ENCODE data around the gene USP36.
A peak's percentile ranks its signal among the peaks of the same experiment; 100 is the strongest.
"Not testable (repeated sequence)": the region's sequence is repeated elsewhere in the genome, so short reads cannot be mapped to it uniquely, and the experiment has no call there.

The USP36 gene

DNA sequence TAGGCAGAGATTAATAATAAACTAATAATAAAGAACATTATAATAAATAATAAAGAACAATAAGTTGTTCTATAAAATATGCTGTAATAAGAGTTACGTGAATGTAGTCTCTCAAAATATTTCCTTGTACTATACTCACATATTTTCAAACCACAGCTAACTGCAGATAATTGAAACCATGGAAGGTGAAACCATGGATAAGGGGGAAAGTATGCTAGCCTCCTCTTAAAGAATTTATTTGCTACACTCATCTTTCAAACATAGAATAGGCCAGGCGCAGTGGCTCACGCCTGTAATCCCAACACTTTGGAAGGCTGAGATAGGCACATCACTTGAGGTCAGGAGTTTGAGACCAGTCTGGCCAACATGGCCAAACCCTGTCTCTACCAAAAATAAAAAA is 77.1 kb downstream of the USP36 start:
- no peak for DNase-seq

DNA sequence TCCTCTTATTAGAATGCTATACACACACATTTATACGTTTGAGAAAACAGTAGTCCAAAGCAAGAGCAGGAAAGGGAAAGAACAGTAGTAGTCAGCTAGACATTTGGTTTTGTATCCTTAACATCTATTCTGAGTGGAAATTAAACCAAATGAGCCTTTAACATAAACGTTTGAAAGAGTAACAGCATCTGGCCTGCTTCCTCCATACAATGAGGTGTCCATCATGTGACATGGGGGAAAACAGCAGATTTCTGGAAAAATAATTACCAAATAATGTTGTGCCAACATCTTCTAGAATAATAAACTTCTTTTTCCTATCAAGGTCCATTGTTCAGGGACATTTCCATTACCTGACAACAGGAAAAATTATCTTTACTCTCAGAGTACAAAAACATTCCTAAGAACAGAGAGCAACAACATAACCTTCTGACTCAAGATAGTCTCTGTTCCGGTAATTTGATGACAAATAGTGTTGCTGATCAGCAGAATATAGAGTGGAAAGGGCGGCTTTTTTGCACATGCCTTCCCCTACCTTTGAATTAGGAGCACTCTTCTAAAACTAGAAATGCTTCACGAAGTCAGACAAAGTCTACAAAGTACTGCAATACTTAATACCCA is 78.7 kb downstream of the USP36 start:
- DNase-seq: peak; percentile 43

DNA sequence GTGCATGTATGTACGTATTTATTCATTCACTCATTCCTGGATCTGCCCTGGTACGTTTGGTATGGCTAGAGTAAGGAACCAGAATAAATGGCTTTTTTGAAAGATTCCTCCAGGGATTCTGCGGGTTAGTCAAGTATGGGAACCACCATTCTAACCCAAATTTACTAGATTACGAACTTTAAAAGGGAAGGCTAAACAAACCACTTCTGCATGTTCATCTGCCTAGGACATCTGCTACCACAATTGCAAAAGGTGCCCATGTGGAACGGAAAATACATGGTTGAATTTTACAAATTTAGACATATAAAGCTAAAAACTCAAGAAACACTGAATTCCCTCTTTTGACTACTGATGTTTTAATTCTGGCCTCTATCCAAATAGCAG is 80.7 kb downstream of the USP36 start:
- DNase-seq: no peak

DNA sequence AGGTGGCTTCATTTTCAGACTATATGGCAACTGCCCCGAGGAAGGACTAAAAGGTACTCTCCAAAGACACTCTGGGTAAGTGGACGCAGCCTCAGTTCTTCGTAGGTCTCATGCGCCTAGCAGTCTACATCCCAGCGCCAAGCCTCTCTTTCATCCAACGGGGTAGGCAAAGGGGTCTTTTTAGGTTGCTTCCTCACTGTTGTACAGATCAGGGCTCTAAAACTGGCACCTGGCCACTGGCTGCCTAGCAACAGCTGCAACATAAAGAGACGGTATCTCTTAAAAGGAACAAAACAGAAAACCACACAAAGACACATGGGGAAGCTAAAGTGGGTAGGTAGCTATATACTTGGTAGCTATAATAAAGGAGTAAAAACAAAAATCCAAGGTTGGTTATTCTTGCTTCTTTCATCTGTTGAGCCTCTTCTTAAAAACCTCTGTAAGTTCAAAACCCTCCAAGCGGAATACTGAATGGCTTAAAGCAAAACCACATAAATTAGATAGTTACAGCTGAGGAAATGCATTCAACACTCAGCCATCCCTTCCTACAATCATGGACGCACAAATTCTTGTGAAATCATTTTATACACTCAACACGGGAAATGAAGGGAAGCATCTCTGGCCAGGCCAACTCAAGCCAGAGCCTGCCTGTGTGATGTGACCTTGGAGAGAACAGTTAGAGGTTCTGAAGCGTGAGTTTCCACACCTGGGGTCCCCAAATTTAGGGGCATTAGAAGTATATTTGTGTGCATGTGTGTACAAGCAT is 81.2 kb downstream of the USP36 start:
- DNase-seq: peak; percentile 86

DNA sequence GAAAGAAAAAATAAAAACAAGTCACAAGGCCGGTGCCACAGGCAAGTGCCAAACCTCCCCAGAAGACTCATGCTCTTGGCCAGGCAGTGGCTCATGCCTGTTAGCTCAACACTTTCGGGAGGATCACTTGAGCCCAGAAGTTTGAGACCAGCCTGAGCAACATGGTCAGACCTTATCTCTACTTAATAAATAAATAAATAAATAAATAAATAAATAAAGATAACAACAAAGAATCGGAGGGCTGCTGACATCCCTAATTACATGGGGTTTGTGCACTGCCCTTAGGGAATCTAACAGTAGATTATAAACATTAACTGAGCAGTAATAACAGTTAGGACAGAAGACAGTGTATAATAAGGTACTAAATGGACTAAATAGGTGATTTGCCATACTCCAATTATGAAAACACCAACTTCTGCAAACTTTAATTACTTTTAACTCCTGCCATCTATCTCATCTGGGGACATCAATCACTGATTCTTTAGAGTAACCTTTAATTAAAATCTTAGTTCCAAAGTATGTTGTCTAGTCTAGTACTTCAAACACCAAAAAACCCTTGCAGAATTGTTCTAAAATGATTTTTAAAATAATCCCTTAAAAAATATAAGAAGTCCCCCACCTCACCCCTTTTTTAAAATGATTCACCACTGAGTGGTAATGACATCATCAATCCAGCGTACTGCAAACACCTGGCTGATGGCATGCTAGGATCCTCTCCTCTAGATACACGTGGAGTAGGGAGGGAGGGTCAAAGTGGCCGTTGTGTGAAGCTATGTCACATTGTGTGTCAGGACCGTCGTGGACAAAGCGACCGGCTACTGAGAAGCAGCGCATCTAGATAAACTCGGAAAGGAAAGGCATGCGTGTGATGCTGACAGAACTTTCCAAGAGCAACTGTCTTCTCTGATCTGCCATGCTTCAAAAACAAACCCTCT is 87.0 kb downstream of the USP36 start:
- peak; percentile 40 for DNase-seq

DNA sequence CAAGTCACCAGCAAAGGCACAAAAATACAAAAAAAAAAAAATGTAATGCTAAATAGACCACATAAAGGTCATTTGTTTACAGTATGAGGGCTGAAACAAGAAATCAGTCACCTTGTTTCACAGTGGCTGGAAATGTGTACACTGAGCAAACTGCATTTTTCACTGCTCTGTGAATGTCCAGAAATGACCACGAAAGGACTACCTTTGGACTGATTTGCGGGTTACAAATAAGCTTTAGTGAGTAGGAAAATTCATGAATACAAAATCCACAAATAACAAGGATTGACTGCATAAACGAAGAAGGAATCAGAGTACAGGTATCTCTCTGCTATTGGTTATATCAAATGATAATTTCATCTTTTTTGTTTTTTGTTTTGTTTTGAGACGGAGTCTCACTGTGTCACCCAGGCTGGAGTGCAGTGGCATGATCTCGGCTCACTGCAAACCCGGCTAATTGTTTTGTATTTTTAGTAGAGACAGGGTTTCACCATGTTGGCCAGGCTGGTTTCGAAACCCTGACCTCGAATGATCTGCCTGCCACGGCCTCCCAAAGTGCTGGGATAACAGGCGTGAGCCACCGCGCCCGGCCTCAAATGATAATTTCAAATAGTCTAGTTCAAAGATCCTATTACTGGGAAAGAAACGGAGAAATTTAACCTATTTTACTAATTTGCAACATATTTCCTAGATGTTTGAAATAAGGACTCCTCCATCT is 89.0 kb downstream of the USP36 start:
- DNase-seq: no peak

DNA sequence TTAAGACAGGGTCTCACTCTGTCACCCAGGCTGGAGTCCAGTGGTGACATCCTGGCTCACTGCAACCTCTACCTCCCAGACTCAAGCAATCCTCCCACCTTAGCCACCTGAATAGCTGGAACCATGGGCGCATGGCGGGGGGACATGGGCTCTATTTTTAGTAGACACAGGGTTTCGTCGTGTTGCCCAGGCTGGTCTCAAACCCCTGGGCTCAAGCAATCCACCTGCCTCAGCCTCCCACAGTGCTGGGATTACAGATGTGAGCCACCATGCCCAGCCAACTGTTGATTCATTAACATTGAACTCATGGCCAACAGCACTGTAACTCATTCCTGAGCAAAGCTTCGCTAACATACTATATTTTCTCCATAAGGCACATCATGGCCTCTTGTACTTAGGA is 89.6 kb downstream of the USP36 start:
- not testable (repeated sequence) for DNase-seq

DNA sequence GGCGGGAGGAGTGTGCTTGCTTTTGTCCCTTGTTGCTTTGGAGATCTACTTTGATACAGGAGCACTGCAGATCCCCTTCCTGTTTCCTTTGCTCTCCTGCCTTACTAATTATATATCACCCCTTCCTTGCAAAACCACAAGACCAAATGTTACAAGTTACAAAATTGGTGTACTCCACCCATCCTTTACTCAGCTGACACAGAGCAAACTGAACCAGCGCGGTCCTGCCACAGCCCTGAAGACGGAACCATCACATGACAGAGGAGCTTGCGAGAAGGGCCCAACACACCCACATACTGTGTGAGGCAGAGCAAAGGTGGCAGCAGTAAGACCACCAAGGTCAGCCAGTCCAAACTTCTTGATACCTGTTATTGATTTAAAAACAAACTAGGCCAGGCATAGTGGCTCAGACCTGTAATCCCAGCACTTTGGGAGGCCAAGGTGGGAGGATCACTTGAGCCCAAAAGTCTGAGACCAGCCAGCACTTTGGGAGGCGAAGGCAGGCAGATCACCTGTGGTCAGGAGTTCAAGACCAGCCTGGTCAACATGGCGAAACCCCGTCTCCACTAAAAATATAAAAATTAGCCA is 91.8 kb downstream of the USP36 start:
- peak; percentile 84 for DNase-seq

DNA sequence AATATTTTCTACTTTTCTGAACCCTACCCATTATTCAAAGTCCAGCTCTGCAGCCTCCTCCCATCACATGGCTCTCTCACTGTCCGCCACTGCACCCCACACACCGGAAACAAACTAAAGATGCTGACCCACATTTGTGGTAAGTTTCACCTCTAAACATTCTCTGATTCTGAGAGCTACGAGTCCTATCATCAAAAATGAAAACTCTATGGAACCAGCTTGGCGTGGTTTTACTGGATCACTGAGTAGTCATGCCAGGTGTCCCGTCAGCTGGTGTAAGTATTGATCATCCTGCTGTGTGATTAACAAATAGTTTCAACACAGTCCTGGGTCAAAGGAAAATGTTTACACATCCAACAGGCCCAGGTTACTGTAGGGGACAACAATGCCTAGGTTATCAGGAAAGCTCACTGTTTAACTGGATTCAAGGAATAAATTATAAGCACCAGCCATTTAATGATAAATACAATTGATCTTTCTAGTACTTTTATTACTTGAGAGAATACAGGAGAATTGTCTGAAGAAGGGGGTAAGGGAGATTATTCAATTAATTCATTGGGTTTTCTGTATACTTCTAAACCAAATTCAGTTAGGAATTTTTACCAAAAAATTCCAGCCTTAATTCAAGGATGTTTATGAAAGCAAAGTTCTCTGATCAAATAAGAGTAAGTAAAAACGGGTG is 92.4 kb downstream of the USP36 start:
- DNase-seq: no peak

DNA sequence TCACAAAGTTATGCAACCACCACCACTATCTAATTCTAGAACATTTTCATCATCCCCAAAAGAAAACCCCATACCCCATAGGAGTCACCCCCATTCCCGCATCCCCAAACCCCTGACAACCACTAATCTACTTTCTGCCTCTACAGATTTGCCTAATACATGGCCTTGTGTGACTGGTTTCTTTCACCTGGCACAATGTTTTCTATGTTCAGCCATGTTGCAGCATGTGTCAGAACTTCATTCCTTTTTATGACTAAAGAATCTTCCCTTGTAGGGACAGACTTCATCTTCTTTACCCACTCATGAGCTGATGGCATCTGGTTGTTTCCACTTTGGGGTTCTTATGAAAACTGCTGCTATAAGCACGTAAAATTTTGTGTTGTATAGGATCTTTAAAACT is 93.1 kb downstream of the USP36 start:
- DNase-seq: no peak

DNA sequence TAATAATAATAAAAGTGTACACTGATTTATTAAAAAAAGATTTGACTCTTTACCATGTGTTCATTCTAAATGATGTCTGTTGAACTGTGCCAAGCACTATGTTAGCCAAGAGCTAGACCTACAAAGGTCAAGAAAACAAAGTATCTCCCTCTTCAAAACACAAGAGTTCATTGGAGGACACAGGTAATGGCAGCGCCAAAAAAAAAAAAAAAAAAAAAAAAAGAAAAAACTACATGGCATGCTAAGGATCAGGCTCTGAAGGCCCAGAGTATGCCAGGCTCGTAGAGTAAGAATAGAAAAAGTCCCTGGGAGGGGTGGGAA is 93.7 kb downstream of the USP36 start:
- no peak for DNase-seq

DNA sequence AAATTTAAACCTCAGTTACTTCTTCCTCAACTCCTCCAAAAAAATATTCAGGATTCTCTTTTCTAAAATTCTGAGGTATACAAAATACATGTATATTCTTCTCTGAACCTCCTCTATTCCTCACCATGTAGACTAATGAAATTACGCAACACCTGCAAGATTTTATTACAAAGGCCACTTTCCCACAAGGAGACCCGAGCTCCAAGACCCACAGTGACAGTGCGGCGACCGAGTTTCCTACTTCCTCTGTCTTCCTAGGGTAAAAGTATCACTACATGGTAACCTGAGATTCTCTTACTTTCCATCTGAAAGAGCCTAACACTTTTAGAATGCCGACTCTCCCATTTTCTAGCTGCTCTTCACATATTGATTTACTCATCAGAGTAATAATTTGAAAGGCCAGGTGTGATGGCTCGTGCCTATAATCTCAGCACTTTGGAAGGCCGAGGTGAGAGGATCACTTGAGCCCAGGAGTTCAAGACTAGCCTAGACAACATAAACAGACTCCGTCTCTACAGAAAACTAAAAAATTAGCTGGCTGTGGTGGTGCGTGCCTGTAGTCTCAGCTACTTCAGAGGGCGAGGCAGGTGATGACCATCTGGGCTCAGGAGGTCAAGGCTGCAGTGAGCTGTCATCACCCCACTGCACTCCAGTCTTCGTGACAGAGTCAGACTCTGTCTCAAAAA is 94.2 kb downstream of the USP36 start:
- no peak for DNase-seq
